ENCODE results near the gene HYAL3. TPM values are rescaled to one million over a fixed set of nuclear protein-coding genes. Genes with fewer than 3 reads are reported as not detected.

HYAL3 gene
- total and polyA plus RNA-seq, 2 of the 13 experiments (the other 11 are each of a cell fraction or from before 2014, with no cell fraction given): 5.5 to 10.4 TPM

DNA sequence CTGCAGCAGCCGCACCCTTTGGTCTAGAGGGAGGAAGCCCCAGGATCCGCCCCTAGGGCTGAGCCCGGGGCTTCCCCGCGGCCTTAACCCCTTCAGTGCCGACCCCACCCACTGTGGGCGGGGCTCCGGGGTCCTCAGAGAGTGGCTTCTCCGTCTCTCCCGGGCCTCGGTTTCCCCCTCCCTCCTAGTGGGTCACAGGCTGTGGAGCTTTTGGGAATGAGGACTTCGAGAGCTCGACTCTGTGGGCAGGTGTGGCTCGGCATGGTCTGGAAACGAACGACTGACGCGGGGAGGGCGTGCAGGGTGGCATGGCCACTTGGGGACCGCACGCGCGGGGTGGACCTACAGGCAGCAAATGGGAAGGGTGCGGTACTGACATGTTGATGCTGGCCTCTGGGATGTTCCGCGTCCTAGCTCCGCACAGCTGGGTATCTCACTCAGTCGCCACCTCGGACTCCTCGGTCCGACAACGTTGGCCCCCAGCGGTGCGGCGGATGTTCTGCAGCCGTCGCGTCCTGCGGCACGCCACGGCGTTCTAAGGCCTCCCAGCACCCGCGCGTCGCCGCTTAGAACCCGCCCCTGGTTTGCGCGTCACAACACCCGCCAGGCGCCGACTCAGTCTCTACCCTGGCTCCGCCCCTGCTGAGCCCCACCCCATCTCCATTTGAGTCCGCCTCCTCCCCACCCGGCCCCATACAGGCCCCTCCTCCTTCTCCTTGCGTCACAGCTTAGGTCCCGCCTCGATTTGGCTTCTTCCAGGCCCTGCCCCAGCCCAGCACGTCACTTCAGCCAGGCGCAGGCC is at the start of gene HYAL3, which contains the start of gene NAA80 (continued):
- TF ChIP-seq, protein P1, sequence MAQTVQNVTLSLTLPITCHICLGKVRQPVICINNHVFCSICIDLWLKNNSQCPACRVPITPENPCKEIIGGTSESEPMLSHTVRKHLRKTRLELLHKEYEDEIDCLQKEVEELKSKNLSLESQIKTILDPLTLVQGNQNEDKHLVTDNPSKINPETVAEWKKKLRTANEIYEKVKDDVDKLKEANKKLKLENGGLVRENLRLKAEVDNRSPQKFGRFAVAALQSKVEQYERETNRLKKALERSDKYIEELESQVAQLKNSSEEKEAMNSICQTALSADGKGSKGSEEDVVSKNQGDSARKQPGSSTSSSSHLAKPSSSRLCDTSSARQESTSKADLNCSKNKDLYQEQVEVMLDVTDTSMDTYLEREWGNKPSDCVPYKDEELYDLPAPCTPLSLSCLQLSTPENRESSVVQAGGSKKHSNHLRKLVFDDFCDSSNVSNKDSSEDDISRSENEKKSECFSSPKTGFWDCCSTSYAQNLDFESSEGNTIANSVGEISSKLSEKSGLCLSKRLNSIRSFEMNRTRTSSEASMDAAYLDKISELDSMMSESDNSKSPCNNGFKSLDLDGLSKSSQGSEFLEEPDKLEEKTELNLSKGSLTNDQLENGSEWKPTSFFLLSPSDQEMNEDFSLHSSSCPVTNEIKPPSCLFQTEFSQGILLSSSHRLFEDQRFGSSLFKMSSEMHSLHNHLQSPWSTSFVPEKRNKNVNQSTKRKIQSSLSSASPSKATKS (CRISPR knock-in tag; IDR thresholded peaks at IDR 0.05): no peak
- TF ChIP-seq ZNF510 (CRISPR knock-in tag; IDR thresholded peaks at IDR 0.05; ENCODE audit: low read depth) (no peak), IRF2 (CRISPR knock-in tag; IDR thresholded peaks at IDR 0.05) (no peak), MYC (CRISPR knock-in tag; IDR thresholded peaks at IDR 0.05; ENCODE audit: borderline replicate concordance) (peak; percentile 75), ZNF713 (CRISPR knock-in tag; IDR thresholded peaks at IDR 0.05) (no peak), ZFP82 (CRISPR knock-in tag; IDR thresholded peaks at IDR 0.05; ENCODE audit: borderline replicate concordance) (no peak), NR2F2 (IDR thresholded peaks at IDR 0.05; ENCODE audit: borderline replicate concordance, low read depth) (no peak), ZNF264 (CRISPR knock-in tag; IDR thresholded peaks at IDR 0.05) (no peak), ZNF772 (CRISPR knock-in tag; IDR thresholded peaks at IDR 0.05) (peak; percentile 77; the same call in 1 of the 2 replicates), SCMH1 (CRISPR knock-in tag; IDR thresholded peaks at IDR 0.05; ENCODE audit: borderline replicate concordance) (no peak), ZNF598 (CRISPR knock-in tag; IDR thresholded peaks at IDR 0.05; ENCODE audit: borderline replicate concordance) (peak; percentile 87)
- TF ChIP-seq, protein P2, sequence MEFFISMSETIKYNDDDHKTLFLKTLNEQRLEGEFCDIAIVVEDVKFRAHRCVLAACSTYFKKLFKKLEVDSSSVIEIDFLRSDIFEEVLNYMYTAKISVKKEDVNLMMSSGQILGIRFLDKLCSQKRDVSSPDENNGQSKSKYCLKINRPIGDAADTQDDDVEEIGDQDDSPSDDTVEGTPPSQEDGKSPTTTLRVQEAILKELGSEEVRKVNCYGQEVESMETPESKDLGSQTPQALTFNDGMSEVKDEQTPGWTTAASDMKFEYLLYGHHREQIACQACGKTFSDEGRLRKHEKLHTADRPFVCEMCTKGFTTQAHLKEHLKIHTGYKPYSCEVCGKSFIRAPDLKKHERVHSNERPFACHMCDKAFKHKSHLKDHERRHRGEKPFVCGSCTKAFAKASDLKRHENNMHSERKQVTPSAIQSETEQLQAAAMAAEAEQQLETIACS (CRISPR knock-in tag; IDR thresholded peaks at IDR 0.05): peak; percentile 63; the same call in 1 of the 2 replicates
- TF ChIP-seq, protein P3, sequence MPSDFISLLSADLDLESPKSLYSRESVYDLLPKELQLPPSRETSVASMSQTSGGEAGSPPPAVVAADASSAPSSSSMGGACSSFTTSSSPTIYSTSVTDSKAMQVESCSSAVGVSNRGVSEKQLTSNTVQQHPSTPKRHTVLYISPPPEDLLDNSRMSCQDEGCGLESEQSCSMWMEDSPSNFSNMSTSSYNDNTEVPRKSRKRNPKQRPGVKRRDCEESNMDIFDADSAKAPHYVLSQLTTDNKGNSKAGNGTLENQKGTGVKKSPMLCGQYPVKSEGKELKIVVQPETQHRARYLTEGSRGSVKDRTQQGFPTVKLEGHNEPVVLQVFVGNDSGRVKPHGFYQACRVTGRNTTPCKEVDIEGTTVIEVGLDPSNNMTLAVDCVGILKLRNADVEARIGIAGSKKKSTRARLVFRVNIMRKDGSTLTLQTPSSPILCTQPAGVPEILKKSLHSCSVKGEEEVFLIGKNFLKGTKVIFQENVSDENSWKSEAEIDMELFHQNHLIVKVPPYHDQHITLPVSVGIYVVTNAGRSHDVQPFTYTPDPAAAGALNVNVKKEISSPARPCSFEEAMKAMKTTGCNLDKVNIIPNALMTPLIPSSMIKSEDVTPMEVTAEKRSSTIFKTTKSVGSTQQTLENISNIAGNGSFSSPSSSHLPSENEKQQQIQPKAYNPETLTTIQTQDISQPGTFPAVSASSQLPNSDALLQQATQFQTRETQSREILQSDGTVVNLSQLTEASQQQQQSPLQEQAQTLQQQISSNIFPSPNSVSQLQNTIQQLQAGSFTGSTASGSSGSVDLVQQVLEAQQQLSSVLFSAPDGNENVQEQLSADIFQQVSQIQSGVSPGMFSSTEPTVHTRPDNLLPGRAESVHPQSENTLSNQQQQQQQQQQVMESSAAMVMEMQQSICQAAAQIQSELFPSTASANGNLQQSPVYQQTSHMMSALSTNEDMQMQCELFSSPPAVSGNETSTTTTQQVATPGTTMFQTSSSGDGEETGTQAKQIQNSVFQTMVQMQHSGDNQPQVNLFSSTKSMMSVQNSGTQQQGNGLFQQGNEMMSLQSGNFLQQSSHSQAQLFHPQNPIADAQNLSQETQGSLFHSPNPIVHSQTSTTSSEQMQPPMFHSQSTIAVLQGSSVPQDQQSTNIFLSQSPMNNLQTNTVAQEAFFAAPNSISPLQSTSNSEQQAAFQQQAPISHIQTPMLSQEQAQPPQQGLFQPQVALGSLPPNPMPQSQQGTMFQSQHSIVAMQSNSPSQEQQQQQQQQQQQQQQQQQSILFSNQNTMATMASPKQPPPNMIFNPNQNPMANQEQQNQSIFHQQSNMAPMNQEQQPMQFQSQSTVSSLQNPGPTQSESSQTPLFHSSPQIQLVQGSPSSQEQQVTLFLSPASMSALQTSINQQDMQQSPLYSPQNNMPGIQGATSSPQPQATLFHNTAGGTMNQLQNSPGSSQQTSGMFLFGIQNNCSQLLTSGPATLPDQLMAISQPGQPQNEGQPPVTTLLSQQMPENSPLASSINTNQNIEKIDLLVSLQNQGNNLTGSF (CRISPR knock-in tag; IDR thresholded peaks at IDR 0.05): no peak; the same call in 1 of the 2 replicates
- TF ChIP-seq, protein P4, sequence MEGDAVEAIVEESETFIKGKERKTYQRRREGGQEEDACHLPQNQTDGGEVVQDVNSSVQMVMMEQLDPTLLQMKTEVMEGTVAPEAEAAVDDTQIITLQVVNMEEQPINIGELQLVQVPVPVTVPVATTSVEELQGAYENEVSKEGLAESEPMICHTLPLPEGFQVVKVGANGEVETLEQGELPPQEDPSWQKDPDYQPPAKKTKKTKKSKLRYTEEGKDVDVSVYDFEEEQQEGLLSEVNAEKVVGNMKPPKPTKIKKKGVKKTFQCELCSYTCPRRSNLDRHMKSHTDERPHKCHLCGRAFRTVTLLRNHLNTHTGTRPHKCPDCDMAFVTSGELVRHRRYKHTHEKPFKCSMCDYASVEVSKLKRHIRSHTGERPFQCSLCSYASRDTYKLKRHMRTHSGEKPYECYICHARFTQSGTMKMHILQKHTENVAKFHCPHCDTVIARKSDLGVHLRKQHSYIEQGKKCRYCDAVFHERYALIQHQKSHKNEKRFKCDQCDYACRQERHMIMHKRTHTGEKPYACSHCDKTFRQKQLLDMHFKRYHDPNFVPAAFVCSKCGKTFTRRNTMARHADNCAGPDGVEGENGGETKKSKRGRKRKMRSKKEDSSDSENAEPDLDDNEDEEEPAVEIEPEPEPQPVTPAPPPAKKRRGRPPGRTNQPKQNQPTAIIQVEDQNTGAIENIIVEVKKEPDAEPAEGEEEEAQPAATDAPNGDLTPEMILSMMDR (CRISPR knock-in tag; IDR thresholded peaks at IDR 0.05): peak; percentile 54
- TF ChIP-seq, protein P5, sequence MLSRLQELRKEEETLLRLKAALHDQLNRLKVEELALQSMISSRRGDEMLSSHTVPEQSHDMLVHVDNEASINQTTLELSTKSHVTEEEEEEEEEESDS (CRISPR knock-in tag; IDR thresholded peaks at IDR 0.05; ENCODE audit: borderline replicate concordance): no peak; the same call in 1 of the 2 replicates
